ENCODE measurements around the gene ALCAM.

GRCh38 chr3:105527535-105527934, 160.8 kb downstream of the ALCAM start:
- no peak for TF ChIP-seq CTCF (IDR thresholded peaks at IDR 0.05)
- no peak for TF ChIP-seq REST (IDR thresholded peaks at IDR 0.05; ENCODE audit: insufficient read depth in 1 of 2, low read depth in 2 of 2, low read length in 1 of 2)
- no peak for TF ChIP-seq POLR2AphosphoS5 (IDR thresholded peaks at IDR 0.05; ENCODE audit: low read depth, low read length)
- no peak for TF ChIP-seq SIN3A (IDR thresholded peaks at IDR 0.05; ENCODE audit: borderline replicate concordance, insufficient read depth, low read depth, low read length)
- TF ChIP-seq TCF7L2 (IDR thresholded peaks at IDR 0.05; ENCODE audit: low read depth, low read length): no peak

Data from Panc1 (cell line).